AG04450 (cell line): ENCODE measurements around the gene DIP2C. TPM values are rescaled to one million over a fixed set of nuclear protein-coding genes. Genes with fewer than 3 reads are reported as not detected.
A peak's percentile ranks its signal among the peaks of the same experiment; 100 is the strongest.

Experiments used
- CTCF ChIA-PET: fragments of 300-600, 350-600 bp; formaldehyde crosslinking; extraction: SDS; loops from one replicate; lab custom pipeline; 2022; ENCODE audit warnings: antibody characterized with exemption, inconsistent platforms; lab: Charles Lee
- POLR2A ChIA-PET: fragments of 350-600 bp; formaldehyde crosslinking; extraction: SDS; loops from one replicate; lab custom pipeline; 2021; ENCODE audit warnings: antibody characterized with exemption, inconsistent platforms; lab: Yijun Ruan, JAX
- DNase-seq: peaks from one replicate; pipeline ENCODE4 v3.0.0-alpha.2; 2011; ENCODE audit warnings: low read depth, low spot score
- H3K27ac ChIP-seq: one replicate; pipeline ENCODE4 v1.5.1; 2012; ENCODE audit warnings: low read depth, low read length, control low read depth
- H3K27me3 ChIP-seq: one replicate; pipeline ENCODE4 v1.6.0; 2012; ENCODE audit warnings: low read length; ENCODE audit not compliant: control insufficient read depth, insufficient read depth
- H3K4me3 ChIP-seq: 2 replicates; pipeline ENCODE4 v1.5.1; 2011; ENCODE audit warnings: mild to moderate bottlenecking, low read depth, low read length, control low read depth
- H3K9me3 ChIP-seq: 2 replicates; pipeline ENCODE4 v1.5.1; 2012; ENCODE audit warnings: low read length; ENCODE audit not compliant: control insufficient read depth, insufficient read depth
- CTCF ChIP-seq: IDR thresholded peaks from 2 replicates; pipeline ENCODE4 v1.5.1; 2011; ENCODE audit warnings: low read depth, low read length, control low read depth, inconsistent platforms
- polyA plus RNA-seq: library from polyadenylated mRNA; depleted of rRNA; stranded (reverse); fragments of >200 nt; gene quantifications from 2 replicates; pipeline ENCODE4 v1.2.3, GENCODE V29; 2011

DIP2C gene
- polyA plus RNA-seq, 1 experiment = 9.6 TPM

- H3K9me3 ChIP-seq = no peaks in the 10 kb centered on the region; the same call in 1 of the 2 replicates
- no peak overlapping the region for H3K27ac ChIP-seq
- no peaks in the 10 kb centered on the region for H3K27me3 ChIP-seq
- no peak for DNase-seq
- CTCF ChIA-PET = interaction anchor here (0.7 kb wide), 1 partner anchor 17 kb away, joined by 3 read pairs; no protein-coding TSS in a partner anchor
- no peak overlapping the region for H3K4me3 ChIP-seq
- POLR2A ChIA-PET = no interaction called here
- no peak for TF ChIP-seq CTCF
Measured at GRCh38 chr10:595473-595872, 94.0 kb downstream of the DIP2C start.

DNA sequence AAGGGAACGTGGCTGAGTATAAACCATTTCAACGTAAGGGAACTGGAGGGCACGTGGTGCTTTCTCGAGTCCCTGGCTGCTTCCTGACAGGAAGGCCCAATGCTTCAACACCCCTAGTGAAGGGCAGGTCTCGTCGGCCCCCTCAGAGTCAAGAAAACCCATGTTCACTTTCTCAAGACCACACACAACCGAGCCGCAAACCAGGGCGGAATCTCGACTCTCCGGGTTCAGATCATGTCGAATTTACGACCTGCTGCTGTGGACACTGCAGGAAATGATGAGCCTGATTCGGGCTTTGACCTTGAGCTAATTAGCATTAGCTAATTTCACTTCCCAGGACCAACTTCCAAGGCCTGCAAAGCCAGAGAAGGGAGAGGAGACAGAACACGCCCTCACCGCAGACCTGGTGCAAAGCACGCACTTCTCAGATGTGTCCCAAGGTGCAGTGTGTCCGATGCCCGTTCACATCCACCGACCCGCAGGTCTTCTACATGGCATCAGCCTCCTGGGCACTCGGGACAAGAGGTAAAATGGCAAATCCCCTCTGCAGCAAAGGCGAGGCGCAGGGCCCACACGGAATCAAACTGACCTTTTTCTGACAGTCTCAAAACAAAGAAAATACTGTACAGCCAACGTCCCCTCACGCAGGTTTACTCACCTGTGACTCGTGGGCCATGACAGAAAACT is 94.7 kb downstream of the DIP2C start:
- H3K4me3 ChIP-seq = no peak overlapping the region
- CTCF ChIA-PET = no interaction called here
- H3K9me3 ChIP-seq = no peaks in the 10 kb centered on the region; the same call in 1 of the 2 replicates
- no peak overlapping the region for H3K27ac ChIP-seq
- no peak for DNase-seq
- POLR2A ChIA-PET = no interaction called here
- H3K27me3 ChIP-seq = no peaks in the 10 kb centered on the region
- TF ChIP-seq CTCF = no peak

- CTCF ChIA-PET = no interaction called here
- peak; percentile 38 for DNase-seq
- POLR2A ChIA-PET = interaction anchor here (1.1 kb wide), 1 partner anchor 31 kb away, joined by 3 read pairs; no protein-coding TSS in a partner anchor
- H3K27me3 ChIP-seq = no peaks in the 10 kb centered on the region
- peak overlapping the region; percentile 77 for H3K27ac ChIP-seq
- no peak overlapping the region for H3K4me3 ChIP-seq
- H3K9me3 ChIP-seq = no peaks in the 10 kb centered on the region; the same call in 1 of the 2 replicates
- TF ChIP-seq CTCF = no peak
Measured at GRCh38 chr10:593901-594457, 95.5 kb downstream of the DIP2C start.

DNA sequence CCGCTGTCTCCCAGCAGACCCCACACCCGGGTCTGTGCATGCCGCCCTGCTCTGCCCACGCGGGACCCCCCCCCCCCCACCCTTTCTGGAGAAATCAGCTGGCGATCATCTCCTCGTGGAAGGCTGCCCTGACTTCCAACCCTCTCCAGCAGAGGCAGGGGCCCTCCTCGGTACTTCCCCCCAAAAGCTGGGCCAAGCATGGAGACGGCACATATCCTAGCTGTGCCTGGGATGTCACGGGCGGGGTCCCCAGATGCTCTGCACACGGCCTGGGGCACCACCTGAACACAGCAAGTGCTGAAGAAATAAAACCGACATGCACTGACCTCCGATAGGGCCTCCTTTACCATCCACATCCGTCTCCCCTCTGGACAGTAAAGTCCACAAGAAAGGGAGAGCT is 96.0 kb downstream of the DIP2C start:
- CTCF ChIA-PET = no interaction called here
- POLR2A ChIA-PET = interaction anchor here (1.1 kb wide), 1 partner anchor 32 kb away, joined by 3 read pairs; no protein-coding TSS in a partner anchor
- no peak for TF ChIP-seq CTCF

DNA sequence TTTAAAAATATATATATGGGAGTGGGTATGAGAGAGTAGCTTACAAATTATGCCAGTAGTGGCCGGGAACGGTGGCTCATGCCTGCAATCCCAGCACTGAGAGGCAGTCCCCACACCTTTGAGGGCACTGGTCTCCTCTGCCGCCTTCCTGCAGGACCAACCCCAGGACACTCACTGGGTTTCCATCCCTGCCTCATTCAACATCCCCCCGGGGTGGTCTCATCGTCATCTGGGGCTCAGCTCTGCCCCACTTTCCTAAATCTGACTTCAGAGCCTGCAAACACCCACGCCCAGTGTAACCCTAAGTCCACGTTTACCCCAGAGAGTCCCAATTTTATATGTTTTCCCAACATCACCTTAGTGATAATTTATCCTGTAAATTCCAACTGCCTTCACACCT is 96.5 kb downstream of the DIP2C start:
- DNase-seq = no peak
- no peaks in the 10 kb centered on the region for H3K27me3 ChIP-seq
- H3K9me3 ChIP-seq = no peaks in the 10 kb centered on the region; the same call in 1 of the 2 replicates
- TF ChIP-seq CTCF = no peak
- no peak overlapping the region for H3K27ac ChIP-seq
- CTCF ChIA-PET = no interaction called here
- H3K4me3 ChIP-seq = no peak overlapping the region
- POLR2A ChIA-PET = interaction anchor here (1.1 kb wide), 1 partner anchor 32 kb away, joined by 3 read pairs; no protein-coding TSS in a partner anchor

More for the DNA sequence above, 96.0 kb downstream of the DIP2C start:
- H3K27ac ChIP-seq = peak overlapping the region; percentile 77
- DNase-seq = no peak
- H3K9me3 ChIP-seq = no peaks in the 10 kb centered on the region; the same call in 1 of the 2 replicates
- H3K4me3 ChIP-seq = no peak overlapping the region; the same call in 1 of the 2 replicates
- H3K27me3 ChIP-seq = no peaks in the 10 kb centered on the region
